Measurements from ENCODE around the gene B4GALT6. TPM values are rescaled to one million over a fixed set of nuclear protein-coding genes. Genes with fewer than 3 reads are reported as not detected.

The B4GALT6 gene
- total RNA-seq, 1 donor from 2014 or later: 13.9 TPM

GRCh38 chr18:31657823-31658669 lies 26.3 kb downstream of the B4GALT6 start:
- Mint-ChIP-seq H3K36me3 (ENCODE audit: unreplicated experiment) (peaks cover 7% of the 10 kb centered on the region), H3K4me3 (ENCODE audit: unreplicated experiment) (no peak overlapping the region), H3K4me1 (ENCODE audit: unreplicated experiment) (peaks cover 17% of the 10 kb centered on the region), H3K27me3 (ENCODE audit: unreplicated experiment) (no peaks in the 10 kb centered on the region), H3K9me3 (ENCODE audit: unreplicated experiment) (peaks cover 9% of the 10 kb centered on the region), H3K27ac (ENCODE audit: unreplicated experiment) (no peak overlapping the region)
- TF ChIP-seq CTCF (IDR thresholded peaks at IDR 0.05): no peak
- DNase-seq (ENCODE audit: extremely low spot score, unreplicated experiment): no peak

GRCh38 chr18:31656754-31657153 lies 27.6 kb downstream of the B4GALT6 start:
- DNase-seq (ENCODE audit: extremely low spot score, unreplicated experiment): no peak
- Mint-ChIP-seq H3K9me3 (ENCODE audit: unreplicated experiment) (peaks cover 9% of the 10 kb centered on the region), H3K4me1 (ENCODE audit: unreplicated experiment) (peaks cover 15% of the 10 kb centered on the region), H3K27ac (ENCODE audit: unreplicated experiment) (no peak overlapping the region), H3K4me3 (ENCODE audit: unreplicated experiment) (no peak overlapping the region), H3K27me3 (ENCODE audit: unreplicated experiment) (no peaks in the 10 kb centered on the region), H3K36me3 (ENCODE audit: unreplicated experiment) (peaks cover 7% of the 10 kb centered on the region)
- TF ChIP-seq CTCF (IDR thresholded peaks at IDR 0.05): no peak

GRCh38 chr18:31655354-31655753 lies 29.0 kb downstream of the B4GALT6 start:
- Mint-ChIP-seq H3K36me3 (ENCODE audit: unreplicated experiment) (peaks cover 1% of the 10 kb centered on the region), H3K4me3 (ENCODE audit: unreplicated experiment) (no peak overlapping the region), H3K27ac (ENCODE audit: unreplicated experiment) (no peak overlapping the region), H3K4me1 (ENCODE audit: unreplicated experiment) (peaks cover 18% of the 10 kb centered on the region), H3K27me3 (ENCODE audit: unreplicated experiment) (no peaks in the 10 kb centered on the region), H3K9me3 (ENCODE audit: unreplicated experiment) (peaks cover 2% of the 10 kb centered on the region)
- no peak for TF ChIP-seq CTCF (IDR thresholded peaks at IDR 0.05)
- no peak for DNase-seq (ENCODE audit: extremely low spot score, unreplicated experiment)

- Mint-ChIP-seq H3K27ac (ENCODE audit: unreplicated experiment) (no peak overlapping the region), H3K36me3 (ENCODE audit: unreplicated experiment) (no peaks in the 10 kb centered on the region), H3K9me3 (ENCODE audit: unreplicated experiment) (no peaks in the 10 kb centered on the region), H3K4me1 (ENCODE audit: unreplicated experiment) (peaks cover 27% of the 10 kb centered on the region), H3K27me3 (ENCODE audit: unreplicated experiment) (no peaks in the 10 kb centered on the region), H3K4me3 (ENCODE audit: unreplicated experiment) (no peak overlapping the region)
- DNase-seq (ENCODE audit: extremely low spot score, unreplicated experiment): no peak
- TF ChIP-seq CTCF (IDR thresholded peaks at IDR 0.05): no peak
Observed at GRCh38 chr18:31652877-31653276, 31.5 kb downstream of the B4GALT6 start.

GRCh38 chr18:31652357-31652756 lies 32.0 kb downstream of the B4GALT6 start:
- no peak for DNase-seq (ENCODE audit: extremely low spot score, unreplicated experiment)
- Mint-ChIP-seq H3K4me1 (ENCODE audit: unreplicated experiment) (peaks cover 29% of the 10 kb centered on the region), H3K27ac (ENCODE audit: unreplicated experiment) (no peak overlapping the region), H3K36me3 (ENCODE audit: unreplicated experiment) (no peaks in the 10 kb centered on the region), H3K4me3 (ENCODE audit: unreplicated experiment) (no peak overlapping the region), H3K9me3 (ENCODE audit: unreplicated experiment) (no peaks in the 10 kb centered on the region), H3K27me3 (ENCODE audit: unreplicated experiment) (no peaks in the 10 kb centered on the region)
- TF ChIP-seq CTCF (IDR thresholded peaks at IDR 0.05): no peak

Measured in osteocyte (in vitro differentiated cells).